ENCODE measurements around the gene DMWD.

The DMWD gene

GRCh38 chr19:45825263-45825605, 32.6 kb upstream of the DMWD start:
- Histone ChIP-seq H3K9me3 (replicated peaks in 1 of 2; ENCODE audit: control insufficient read depth in 2 of 2, insufficient read depth in 1 of 2, low read depth in 1 of 2, low read length in 2 of 2) (peaks cover 0 to 3% of the 10 kb centered on the region in 2 donors), H3K4me3 (ENCODE audit: low read length in 2 of 2) (no peak overlapping the region), H4K91ac (ENCODE audit: low read depth, low read length, poor library complexity) (no peak overlapping the region), H2AK5ac (ENCODE audit: low read depth, low read length) (no peak overlapping the region), H4K8ac (ENCODE audit: low read depth, low read length) (no peak overlapping the region), H3K4ac (ENCODE audit: low read length) (no peak overlapping the region), H3K36me3 (replicated peaks in 1 of 2; ENCODE audit: control insufficient read depth in 2 of 2, insufficient read depth in 2 of 2, low read length in 2 of 2) (peaks cover 74 to 96% of the 10 kb centered on the region in 2 donors), H3K9ac (ENCODE audit: low read depth, low read length, poor library complexity) (peak overlapping the region; percentile 50), H3K14ac (ENCODE audit: low read length) (no peak overlapping the region), H3K18ac (ENCODE audit: low read length) (no peak overlapping the region), H3K79me1 (ENCODE audit: low read depth, low read length) (peaks cover 2% of the 10 kb centered on the region), H2BK12ac (ENCODE audit: low read length) (no peak overlapping the region), H2BK5ac (ENCODE audit: low read length) (no peak overlapping the region), H3K4me2 (ENCODE audit: insufficient read depth, low read length, poor library complexity, severe bottlenecking) (no peak overlapping the region), H3K23ac (ENCODE audit: low read depth, low read length, poor library complexity) (peak overlapping the region; percentile 57), H3K27me3 (ENCODE audit: control insufficient read depth in 3 of 3, insufficient read depth in 3 of 3, low read depth in 1 of 3, low read length in 3 of 3) (no peaks in the 10 kb centered on the region), H2BK15ac (ENCODE audit: low read length) (no peak overlapping the region), H3K4me1 (ENCODE audit: control insufficient read depth in 2 of 2, insufficient read depth in 1 of 2, low read depth in 1 of 2, low read length in 2 of 2) (no peaks in the 10 kb centered on the region), H2BK120ac (ENCODE audit: low read depth, low read length) (no peak overlapping the region), H2AFZ (ENCODE audit: low read length) (no peak overlapping the region), H3K27ac (replicated peaks; ENCODE audit: low read length) (no peak overlapping the region)
- no peak for DNase-seq (ENCODE audit: low spot score)
- WGBS, 2 donors (ENCODE audit: extremely low coverage in 2 of 2, insufficient read length in 2 of 2, insufficient replicate concordance in 1 of 2): no CpG with 5 or more reads among the region's 8 CpGs

- Histone ChIP-seq H3K9me3 (replicated peaks in 1 of 2; ENCODE audit: control insufficient read depth in 2 of 2, insufficient read depth in 1 of 2, low read depth in 1 of 2, low read length in 2 of 2) (peaks cover 0 to 3% of the 10 kb centered on the region in 2 donors), H3K18ac (ENCODE audit: low read length) (no peak overlapping the region), H3K79me1 (ENCODE audit: low read depth, low read length) (peaks cover 2% of the 10 kb centered on the region), H2BK12ac (ENCODE audit: low read length) (no peak overlapping the region), H2BK5ac (ENCODE audit: low read length) (no peak overlapping the region), H2AK5ac (ENCODE audit: low read depth, low read length) (no peak overlapping the region), H3K27me3 (ENCODE audit: control insufficient read depth in 3 of 3, insufficient read depth in 3 of 3, low read depth in 1 of 3, low read length in 3 of 3) (no peaks in the 10 kb centered on the region), H4K8ac (ENCODE audit: low read depth, low read length) (no peak overlapping the region), H3K27ac (replicated peaks; ENCODE audit: low read length) (no peak overlapping the region), H3K4me3 (ENCODE audit: low read length in 2 of 2) (no peak overlapping the region), H2AFZ (ENCODE audit: low read length) (no peak overlapping the region), H3K36me3 (replicated peaks in 1 of 2; ENCODE audit: control insufficient read depth in 2 of 2, insufficient read depth in 2 of 2, low read length in 2 of 2) (peaks cover 71 to 96% of the 10 kb centered on the region in 2 donors), H3K9ac (ENCODE audit: low read depth, low read length, poor library complexity) (no peak overlapping the region), H3K4me1 (ENCODE audit: control insufficient read depth in 2 of 2, insufficient read depth in 1 of 2, low read depth in 1 of 2, low read length in 2 of 2) (no peaks in the 10 kb centered on the region), H3K4ac (ENCODE audit: low read length) (no peak overlapping the region), H3K23ac (ENCODE audit: low read depth, low read length, poor library complexity) (peak overlapping the region; percentile 57), H4K91ac (ENCODE audit: low read depth, low read length, poor library complexity) (no peak overlapping the region), H3K4me2 (ENCODE audit: insufficient read depth, low read length, poor library complexity, severe bottlenecking) (no peak overlapping the region), H3K14ac (ENCODE audit: low read length) (no peak overlapping the region), H2BK15ac (ENCODE audit: low read length) (no peak overlapping the region), H2BK120ac (ENCODE audit: low read depth, low read length) (no peak overlapping the region)
- no CpG with 5 or more reads among the region's 26 CpGs for WGBS, 2 donors (ENCODE audit: extremely low coverage in 2 of 2, insufficient read length in 2 of 2, insufficient replicate concordance in 1 of 2)
- no peak for DNase-seq (ENCODE audit: low spot score)
Observed at GRCh38 chr19:45824531-45825262, 32.1 kb upstream of the DMWD start.

GRCh38 chr19:45824041-45824471, 31.4 kb upstream of the DMWD start:
- H3K27ac ChIP-seq (replicated peaks; ENCODE audit: low read length): no peak overlapping the region
- H3K4me3 ChIP-seq (ENCODE audit: low read length in 2 of 2): no peak overlapping the region
- no peak overlapping the region for H4K91ac ChIP-seq (ENCODE audit: low read depth, low read length, poor library complexity)
- H3K36me3 ChIP-seq (replicated peaks in 1 of 2; ENCODE audit: control insufficient read depth in 2 of 2, insufficient read depth in 2 of 2, low read length in 2 of 2): peaks cover 67 to 95% of the 10 kb centered on the region in 2 donors
- no CpG with 5 or more reads among the region's 12 CpGs for WGBS, 2 donors (ENCODE audit: extremely low coverage in 2 of 2, insufficient read length in 2 of 2, insufficient replicate concordance in 1 of 2)
- no peak overlapping the region for H4K8ac ChIP-seq (ENCODE audit: low read depth, low read length)
- DNase-seq (ENCODE audit: low spot score): no peak
- H2AFZ ChIP-seq (ENCODE audit: low read length): no peak overlapping the region
- no peak overlapping the region for H2BK12ac ChIP-seq (ENCODE audit: low read length)
- no peak overlapping the region for H2BK15ac ChIP-seq (ENCODE audit: low read length)
- no peaks in the 10 kb centered on the region for H3K4me1 ChIP-seq (ENCODE audit: control insufficient read depth in 2 of 2, insufficient read depth in 1 of 2, low read depth in 1 of 2, low read length in 2 of 2)
- H2BK5ac ChIP-seq (ENCODE audit: low read length): no peak overlapping the region
- H3K4ac ChIP-seq (ENCODE audit: low read length): no peak overlapping the region
- no peak overlapping the region for H3K4me2 ChIP-seq (ENCODE audit: insufficient read depth, low read length, poor library complexity, severe bottlenecking)
- peaks cover 2% of the 10 kb centered on the region for H3K79me1 ChIP-seq (ENCODE audit: low read depth, low read length)
- no peak overlapping the region for H2AK5ac ChIP-seq (ENCODE audit: low read depth, low read length)
- no peak overlapping the region for H3K23ac ChIP-seq (ENCODE audit: low read depth, low read length, poor library complexity)
- H3K18ac ChIP-seq (ENCODE audit: low read length): no peak overlapping the region
- H3K14ac ChIP-seq (ENCODE audit: low read length): no peak overlapping the region
- H2BK120ac ChIP-seq (ENCODE audit: low read depth, low read length): no peak overlapping the region
- H3K9ac ChIP-seq (ENCODE audit: low read depth, low read length, poor library complexity): no peak overlapping the region
- peaks cover 0 to 3% of the 10 kb centered on the region in 2 donors for H3K9me3 ChIP-seq (replicated peaks in 1 of 2; ENCODE audit: control insufficient read depth in 2 of 2, insufficient read depth in 1 of 2, low read depth in 1 of 2, low read length in 2 of 2)
- no peaks in the 10 kb centered on the region for H3K27me3 ChIP-seq (ENCODE audit: control insufficient read depth in 3 of 3, insufficient read depth in 3 of 3, low read depth in 1 of 3, low read length in 3 of 3)

GRCh38 chr19:45823182-45823581, 30.5 kb upstream of the DMWD start:
- no peak overlapping the region for H3K18ac ChIP-seq (ENCODE audit: low read length)
- H4K8ac ChIP-seq (ENCODE audit: low read depth, low read length): no peak overlapping the region
- H3K4ac ChIP-seq (ENCODE audit: low read length): no peak overlapping the region
- no CpG with 5 or more reads among the region's 12 CpGs for WGBS, 2 donors (ENCODE audit: extremely low coverage in 2 of 2, insufficient read length in 2 of 2, insufficient replicate concordance in 1 of 2)
- H2BK15ac ChIP-seq (ENCODE audit: low read length): no peak overlapping the region
- no peak overlapping the region for H2BK120ac ChIP-seq (ENCODE audit: low read depth, low read length)
- H3K4me2 ChIP-seq (ENCODE audit: insufficient read depth, low read length, poor library complexity, severe bottlenecking): no peak overlapping the region
- H3K79me1 ChIP-seq (ENCODE audit: low read depth, low read length): peaks cover 2% of the 10 kb centered on the region
- H2AFZ ChIP-seq (ENCODE audit: low read length): no peak overlapping the region
- peaks cover 60 to 86% of the 10 kb centered on the region in 2 donors for H3K36me3 ChIP-seq (replicated peaks in 1 of 2; ENCODE audit: control insufficient read depth in 2 of 2, insufficient read depth in 2 of 2, low read length in 2 of 2)
- no peaks in the 10 kb centered on the region for H3K27me3 ChIP-seq (ENCODE audit: control insufficient read depth in 3 of 3, insufficient read depth in 3 of 3, low read depth in 1 of 3, low read length in 3 of 3)
- H2BK12ac ChIP-seq (ENCODE audit: low read length): no peak overlapping the region
- H3K9me3 ChIP-seq (replicated peaks in 1 of 2; ENCODE audit: control insufficient read depth in 2 of 2, insufficient read depth in 1 of 2, low read depth in 1 of 2, low read length in 2 of 2): peaks cover 0 to 2% of the 10 kb centered on the region in 2 donors
- H3K27ac ChIP-seq (replicated peaks; ENCODE audit: low read length): no peak overlapping the region
- H3K4me3 ChIP-seq (ENCODE audit: low read length in 2 of 2): peak overlapping the region in 1 of 2 donors; percentile 34
- no peak overlapping the region for H2AK5ac ChIP-seq (ENCODE audit: low read depth, low read length)
- peak overlapping the region; percentile 4 for H2BK5ac ChIP-seq (ENCODE audit: low read length)
- H3K14ac ChIP-seq (ENCODE audit: low read length): no peak overlapping the region
- no peak overlapping the region for H3K9ac ChIP-seq (ENCODE audit: low read depth, low read length, poor library complexity)
- DNase-seq (ENCODE audit: low spot score): no peak
- H3K4me1 ChIP-seq (ENCODE audit: control insufficient read depth in 2 of 2, insufficient read depth in 1 of 2, low read depth in 1 of 2, low read length in 2 of 2): no peaks in the 10 kb centered on the region
- no peak overlapping the region for H3K23ac ChIP-seq (ENCODE audit: low read depth, low read length, poor library complexity)
- no peak overlapping the region for H4K91ac ChIP-seq (ENCODE audit: low read depth, low read length, poor library complexity)

Measured in neuronal stem cell (in vitro differentiated cells).